Measurements from ENCODE around the gene CYP19A1. TPM values are rescaled to one million over a fixed set of nuclear protein-coding genes. Genes with fewer than 3 reads are reported as not detected.

Gene CYP19A1
- total and polyA plus RNA-seq, 2 of the 8 experiments (the other 6 are each of a cell fraction or from before 2014, with no cell fraction given) = not detected

DNA sequence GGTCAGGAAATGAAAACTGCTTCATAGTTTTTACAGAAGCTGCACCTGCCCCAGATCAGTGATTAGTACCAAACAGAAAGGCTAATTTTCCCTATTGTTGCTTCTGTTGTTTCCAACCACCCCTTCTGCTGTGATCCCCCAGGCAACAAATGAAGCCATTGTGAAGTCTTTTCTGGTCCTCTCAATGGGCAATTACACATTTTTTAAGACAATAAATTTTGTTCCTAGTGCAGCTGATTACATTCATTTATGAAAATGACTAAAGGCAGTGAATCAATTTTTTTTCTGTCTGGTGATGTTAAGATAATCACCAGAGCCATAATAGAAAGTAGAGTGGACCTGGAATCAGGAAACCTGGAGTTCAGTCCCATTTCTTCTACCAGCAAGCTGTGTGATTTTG lies 35.7 kb upstream of the CYP19A1 start:
- no peak for DNase-seq (ENCODE audit: low read depth in 1 of 2, low spot score in 2 of 2)
- H4K91ac ChIP-seq (replicated peaks; ENCODE audit: insufficient read length, low read length) = no peak overlapping the region
- H3K4me1 ChIP-seq (replicated peaks in 1 of 4; ENCODE audit: control insufficient read depth in 3 of 4, insufficient read depth in 4 of 4, low read length in 3 of 4) = no peaks in the 10 kb centered on the region
- no peak overlapping the region for H3K9ac ChIP-seq (replicated peaks in 1 of 4; ENCODE audit: extremely low read depth in 1 of 4, low read depth in 3 of 4, low read length in 3 of 4)
- H3K27me3 ChIP-seq (replicated peaks in 1 of 4; ENCODE audit: control insufficient read depth in 3 of 4, extremely low read depth in 1 of 4, insufficient read depth in 3 of 4, low read length in 3 of 4) = no peaks in the 10 kb centered on the region
- no peak overlapping the region for H3K27ac ChIP-seq (ENCODE audit: low read depth, low read length)
- no peak overlapping the region for H2BK15ac ChIP-seq (ENCODE audit: low read length)
- no peak for FAIRE-seq
- no peak overlapping the region for H2AFZ ChIP-seq (ENCODE audit: low read length)
- no peak overlapping the region for H2BK5ac ChIP-seq (ENCODE audit: low read depth, low read length)
- H2AK5ac ChIP-seq (ENCODE audit: low read depth, low read length) = no peak overlapping the region
- H3K9me3 ChIP-seq (ENCODE audit: insufficient read depth in 2 of 2, low read depth in 1 of 2, low read length in 1 of 2) = no peaks in the 10 kb centered on the region
- CTCF ChIA-PET (ENCODE audit: partially characterized antibody) = interaction anchor here (0.8 to 10.6 kb wide), 5 partner anchors 10 to 181 kb away, joined by 3 to 263 read pairs (median 4); no protein-coding TSS in a partner anchor
- H3K23ac ChIP-seq (ENCODE audit: insufficient read length) = no peak overlapping the region
- no peaks in the 10 kb centered on the region for H3K23me2 ChIP-seq (ENCODE audit: low read depth, low read length)
- no peak overlapping the region for H4K8ac ChIP-seq (ENCODE audit: extremely low read depth, insufficient read depth, low read length)
- no peak overlapping the region for H3K56ac ChIP-seq (replicated peaks; ENCODE audit: insufficient read length, low read depth, low read length)
- no peaks in the 10 kb centered on the region for H3K79me2 ChIP-seq (ENCODE audit: control insufficient read depth in 1 of 2, insufficient read depth in 2 of 2, low read length in 2 of 2)
- H2BK12ac ChIP-seq (ENCODE audit: low read depth, low read length) = no peak overlapping the region
- H3K4ac ChIP-seq (replicated peaks; ENCODE audit: insufficient read length, low read depth, low read length) = no peak overlapping the region
- H4K20me1 ChIP-seq (replicated peaks in 1 of 2; ENCODE audit: control insufficient read depth in 1 of 2, insufficient read depth in 2 of 2, low read length in 2 of 2) = no peaks in the 10 kb centered on the region
- no peak overlapping the region for H3K14ac ChIP-seq (ENCODE audit: insufficient read length)
- no peak overlapping the region for H3K4me2 ChIP-seq (ENCODE audit: insufficient read depth in 1 of 2, low read depth in 2 of 2, low read length in 2 of 2)
- no peak overlapping the region for H3K18ac ChIP-seq (ENCODE audit: extremely low read depth, low read length)
- no peak overlapping the region for H3K4me3 ChIP-seq (ENCODE audit: extremely low read depth in 1 of 4, insufficient read depth in 2 of 4, low read depth in 3 of 4, low read length in 4 of 4)
- no peaks in the 10 kb centered on the region for H3K36me3 ChIP-seq (ENCODE audit: control insufficient read depth in 2 of 4, insufficient read depth in 4 of 4, low read length in 3 of 4)
- POLR2A ChIA-PET (ENCODE audit: partially characterized antibody) = no interaction called here
- H4K5ac ChIP-seq (ENCODE audit: insufficient read length, low read depth, low read length) = no peak overlapping the region
- H3K79me1 ChIP-seq (ENCODE audit: low read depth, low read length) = no peaks in the 10 kb centered on the region
- H2BK20ac ChIP-seq (ENCODE audit: low read length) = no peak overlapping the region
- H2BK120ac ChIP-seq (replicated peaks; ENCODE audit: low read depth, low read length) = no peak overlapping the region
- TF ChIP-seq RXRA (IDR thresholded peaks at IDR 0.05; ENCODE audit: insufficient read depth, low read depth, low read length) (no peak), POLR2A (IDR thresholded peaks at IDR 0.05; ENCODE audit: control extremely low read depth in 1 of 2, low read depth in 2 of 2, low read length in 2 of 2) (no peak), TAF7 (optimal IDR thresholded peaks at IDR 0.05; ENCODE audit: borderline replicate concordance, low read depth, low read length) (no peak), TAF1 (IDR thresholded peaks at IDR 0.05; ENCODE audit: low read depth, low read length) (no peak), POLR2AphosphoS5 (IDR thresholded peaks at IDR 0.05; ENCODE audit: low read depth, low read length) (no peak), SAP30 (IDR thresholded peaks at IDR 0.05; ENCODE audit: insufficient read depth, insufficient replicate concordance, low read length) (no peak), BRCA1 (IDR thresholded peaks at IDR 0.05; ENCODE audit: low read depth, low read length) (no peak)
- TF ChIP-seq, protein P1, sequence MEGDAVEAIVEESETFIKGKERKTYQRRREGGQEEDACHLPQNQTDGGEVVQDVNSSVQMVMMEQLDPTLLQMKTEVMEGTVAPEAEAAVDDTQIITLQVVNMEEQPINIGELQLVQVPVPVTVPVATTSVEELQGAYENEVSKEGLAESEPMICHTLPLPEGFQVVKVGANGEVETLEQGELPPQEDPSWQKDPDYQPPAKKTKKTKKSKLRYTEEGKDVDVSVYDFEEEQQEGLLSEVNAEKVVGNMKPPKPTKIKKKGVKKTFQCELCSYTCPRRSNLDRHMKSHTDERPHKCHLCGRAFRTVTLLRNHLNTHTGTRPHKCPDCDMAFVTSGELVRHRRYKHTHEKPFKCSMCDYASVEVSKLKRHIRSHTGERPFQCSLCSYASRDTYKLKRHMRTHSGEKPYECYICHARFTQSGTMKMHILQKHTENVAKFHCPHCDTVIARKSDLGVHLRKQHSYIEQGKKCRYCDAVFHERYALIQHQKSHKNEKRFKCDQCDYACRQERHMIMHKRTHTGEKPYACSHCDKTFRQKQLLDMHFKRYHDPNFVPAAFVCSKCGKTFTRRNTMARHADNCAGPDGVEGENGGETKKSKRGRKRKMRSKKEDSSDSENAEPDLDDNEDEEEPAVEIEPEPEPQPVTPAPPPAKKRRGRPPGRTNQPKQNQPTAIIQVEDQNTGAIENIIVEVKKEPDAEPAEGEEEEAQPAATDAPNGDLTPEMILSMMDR (IDR thresholded peaks at IDR 0.05; ENCODE audit: control extremely low read depth in 1 of 3, insufficient read depth in 1 of 3, low read depth in 1 of 3, low read length in 3 of 3) = no peak
- TF ChIP-seq, protein P2, sequence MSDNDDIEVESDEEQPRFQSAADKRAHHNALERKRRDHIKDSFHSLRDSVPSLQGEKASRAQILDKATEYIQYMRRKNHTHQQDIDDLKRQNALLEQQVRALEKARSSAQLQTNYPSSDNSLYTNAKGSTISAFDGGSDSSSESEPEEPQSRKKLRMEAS (IDR thresholded peaks at IDR 0.05) = no peak
